ENCODE measurements around the gene MICAL3.

The MICAL3 gene

DNA sequence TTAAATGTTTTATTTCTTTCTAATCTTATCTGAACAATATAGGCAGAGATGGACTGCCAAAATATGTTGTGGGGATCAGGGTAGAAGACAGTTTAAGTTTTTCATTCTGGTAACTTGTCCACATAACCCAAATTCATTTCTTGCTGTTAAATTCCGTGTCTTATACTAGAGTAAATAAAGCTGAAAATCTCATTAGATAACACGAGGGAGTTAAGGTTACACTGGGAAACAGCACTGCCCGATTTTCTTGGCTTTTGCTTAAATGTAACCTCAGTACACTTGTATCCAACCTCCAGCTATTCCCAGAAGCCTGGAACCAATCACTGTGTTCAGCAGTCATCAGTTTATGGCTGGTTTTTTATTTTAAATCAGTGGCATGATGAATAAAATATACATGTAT is 48.2 kb downstream of the MICAL3 start:
- no peaks in the 10 kb centered on the region for H3K9me3 ChIP-seq (ENCODE audit: control insufficient read depth, low read length)
- peaks cover 27% of the 10 kb centered on the region for H3K79me2 ChIP-seq
- H3K9ac ChIP-seq, result no peak overlapping the region
- TF ChIP-seq, protein P1, sequence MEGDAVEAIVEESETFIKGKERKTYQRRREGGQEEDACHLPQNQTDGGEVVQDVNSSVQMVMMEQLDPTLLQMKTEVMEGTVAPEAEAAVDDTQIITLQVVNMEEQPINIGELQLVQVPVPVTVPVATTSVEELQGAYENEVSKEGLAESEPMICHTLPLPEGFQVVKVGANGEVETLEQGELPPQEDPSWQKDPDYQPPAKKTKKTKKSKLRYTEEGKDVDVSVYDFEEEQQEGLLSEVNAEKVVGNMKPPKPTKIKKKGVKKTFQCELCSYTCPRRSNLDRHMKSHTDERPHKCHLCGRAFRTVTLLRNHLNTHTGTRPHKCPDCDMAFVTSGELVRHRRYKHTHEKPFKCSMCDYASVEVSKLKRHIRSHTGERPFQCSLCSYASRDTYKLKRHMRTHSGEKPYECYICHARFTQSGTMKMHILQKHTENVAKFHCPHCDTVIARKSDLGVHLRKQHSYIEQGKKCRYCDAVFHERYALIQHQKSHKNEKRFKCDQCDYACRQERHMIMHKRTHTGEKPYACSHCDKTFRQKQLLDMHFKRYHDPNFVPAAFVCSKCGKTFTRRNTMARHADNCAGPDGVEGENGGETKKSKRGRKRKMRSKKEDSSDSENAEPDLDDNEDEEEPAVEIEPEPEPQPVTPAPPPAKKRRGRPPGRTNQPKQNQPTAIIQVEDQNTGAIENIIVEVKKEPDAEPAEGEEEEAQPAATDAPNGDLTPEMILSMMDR (IDR thresholded peaks at IDR 0.05), result no peak
- H3K4me2 ChIP-seq (ENCODE audit: low read length), result no peak overlapping the region
- H2AFZ ChIP-seq, result no peak overlapping the region
- H3K36me3 ChIP-seq (ENCODE audit: control insufficient read depth, insufficient read depth, low read length), result no peaks in the 10 kb centered on the region
- no peaks in the 10 kb centered on the region for H3K27me3 ChIP-seq (ENCODE audit: control insufficient read depth, insufficient read depth, low read length)
- no peak overlapping the region for H3K27ac ChIP-seq
- peaks cover 27% of the 10 kb centered on the region for H3K4me1 ChIP-seq
- no peak overlapping the region for H3K4me3 ChIP-seq (ENCODE audit: low read depth, low read length)

DNA sequence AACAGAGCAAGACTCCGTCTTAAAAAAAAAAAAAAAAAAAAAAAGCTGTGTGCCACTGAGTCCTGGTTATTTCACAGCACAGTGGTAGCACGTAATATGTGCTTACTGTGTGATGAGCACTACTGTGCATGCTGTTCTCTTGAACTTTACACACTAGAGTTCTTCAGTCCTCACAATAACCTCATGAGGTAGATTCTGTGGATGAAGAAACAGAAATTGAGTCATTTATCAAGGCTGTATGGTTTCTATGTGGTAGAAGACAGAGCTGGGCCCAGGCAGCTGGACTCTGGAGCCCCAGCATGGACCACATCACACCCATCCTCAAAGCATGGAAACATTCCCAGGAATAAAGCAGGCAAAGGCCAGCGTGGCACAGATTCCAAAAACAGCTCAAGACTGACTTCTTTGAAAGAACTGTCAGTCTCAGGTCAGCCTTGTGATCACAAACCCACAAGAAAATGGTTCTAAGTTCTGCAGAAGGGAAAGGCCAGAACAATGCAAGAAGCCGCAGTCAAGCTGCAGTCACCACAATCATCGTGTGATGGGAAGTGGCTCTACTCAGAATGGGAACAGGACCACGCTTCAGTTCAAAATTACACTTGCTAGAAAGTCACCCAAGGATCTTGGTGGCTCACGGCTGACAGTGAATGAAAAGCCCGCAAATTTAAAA is 49.5 kb downstream of the MICAL3 start:
- H3K36me3 ChIP-seq (ENCODE audit: control insufficient read depth, insufficient read depth, low read length), result no peaks in the 10 kb centered on the region
- no peak overlapping the region for H3K27ac ChIP-seq
- H3K79me2 ChIP-seq, result peaks cover 35% of the 10 kb centered on the region
- TF ChIP-seq, protein P1 (IDR thresholded peaks at IDR 0.05), result no peak
- no peaks in the 10 kb centered on the region for H3K9me3 ChIP-seq (ENCODE audit: control insufficient read depth, low read length)
- H3K4me1 ChIP-seq, result peaks cover 24% of the 10 kb centered on the region
- no peak overlapping the region for H3K9ac ChIP-seq
- no peak overlapping the region for H3K4me3 ChIP-seq (ENCODE audit: low read depth, low read length)
- no peak overlapping the region for H2AFZ ChIP-seq
- H3K4me2 ChIP-seq (ENCODE audit: low read length), result no peak overlapping the region
- no peaks in the 10 kb centered on the region for H3K27me3 ChIP-seq (ENCODE audit: control insufficient read depth, insufficient read depth, low read length)

DNA sequence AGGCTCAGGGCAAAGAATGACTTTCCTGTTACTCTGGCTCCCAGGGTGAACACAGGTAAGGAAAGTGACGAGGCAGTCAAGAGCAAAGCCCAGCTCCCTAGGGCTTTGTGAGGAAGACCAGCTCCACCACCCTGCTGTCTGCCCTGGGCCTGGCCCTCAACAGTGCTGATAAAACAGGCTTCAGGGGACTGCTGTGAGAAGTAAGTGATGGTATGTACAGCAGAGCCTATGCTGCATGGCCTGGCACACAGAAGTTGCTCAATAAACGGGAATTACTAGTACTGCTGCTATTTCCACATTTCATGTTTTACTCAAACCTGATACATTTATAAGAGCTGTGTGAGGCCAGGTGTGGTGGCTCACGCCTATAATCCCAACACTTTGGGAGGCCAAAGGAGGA is 50.3 kb downstream of the MICAL3 start:
- TF ChIP-seq, protein P1 (IDR thresholded peaks at IDR 0.05), result no peak
- H3K4me1 ChIP-seq, result peaks cover 26% of the 10 kb centered on the region
- no peak overlapping the region for H3K9ac ChIP-seq
- H3K27ac ChIP-seq, result no peak overlapping the region
- no peak overlapping the region for H2AFZ ChIP-seq
- peaks cover 42% of the 10 kb centered on the region for H3K79me2 ChIP-seq
- H3K9me3 ChIP-seq (ENCODE audit: control insufficient read depth, low read length), result no peaks in the 10 kb centered on the region
- no peak overlapping the region for H3K4me3 ChIP-seq (ENCODE audit: low read depth, low read length)
- no peak overlapping the region for H3K4me2 ChIP-seq (ENCODE audit: low read length)
- no peaks in the 10 kb centered on the region for H3K36me3 ChIP-seq (ENCODE audit: control insufficient read depth, insufficient read depth, low read length)
- no peaks in the 10 kb centered on the region for H3K27me3 ChIP-seq (ENCODE audit: control insufficient read depth, insufficient read depth, low read length)

DNA sequence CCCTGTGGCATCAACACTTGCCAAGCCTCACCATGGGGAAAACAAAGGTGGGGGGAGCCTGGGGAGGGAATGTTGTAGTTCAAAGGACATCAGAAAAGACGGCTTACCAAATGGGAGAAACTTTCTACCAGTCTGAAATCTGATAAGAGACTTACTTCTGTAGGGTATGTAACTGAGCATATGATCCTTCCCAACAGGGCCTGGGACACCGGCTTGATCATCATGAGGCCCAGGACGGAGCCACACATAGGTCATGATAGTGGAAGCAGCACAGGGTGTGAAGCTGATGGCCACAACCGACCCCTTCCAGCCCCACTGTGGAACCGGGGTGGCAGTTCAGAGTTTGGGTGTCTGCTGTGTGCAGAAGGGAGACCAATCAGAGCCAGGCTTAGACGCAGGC is 51.1 kb downstream of the MICAL3 start:
- H2AFZ ChIP-seq, result no peak overlapping the region
- H3K9ac ChIP-seq, result no peak overlapping the region
- H3K27ac ChIP-seq, result peak overlapping the region; percentile 56
- H3K27me3 ChIP-seq (ENCODE audit: control insufficient read depth, insufficient read depth, low read length), result no peaks in the 10 kb centered on the region
- H3K36me3 ChIP-seq (ENCODE audit: control insufficient read depth, insufficient read depth, low read length), result no peaks in the 10 kb centered on the region
- peaks cover 26% of the 10 kb centered on the region for H3K4me1 ChIP-seq
- no peaks in the 10 kb centered on the region for H3K9me3 ChIP-seq (ENCODE audit: control insufficient read depth, low read length)
- H3K4me2 ChIP-seq (ENCODE audit: low read length), result peak overlapping the region; percentile 33
- H3K4me3 ChIP-seq (ENCODE audit: low read depth, low read length), result no peak overlapping the region
- H3K79me2 ChIP-seq, result peaks cover 41% of the 10 kb centered on the region
- TF ChIP-seq, protein P1 (IDR thresholded peaks at IDR 0.05), result no peak
